ENCODE measurements around the gene RNF150.

DNA sequence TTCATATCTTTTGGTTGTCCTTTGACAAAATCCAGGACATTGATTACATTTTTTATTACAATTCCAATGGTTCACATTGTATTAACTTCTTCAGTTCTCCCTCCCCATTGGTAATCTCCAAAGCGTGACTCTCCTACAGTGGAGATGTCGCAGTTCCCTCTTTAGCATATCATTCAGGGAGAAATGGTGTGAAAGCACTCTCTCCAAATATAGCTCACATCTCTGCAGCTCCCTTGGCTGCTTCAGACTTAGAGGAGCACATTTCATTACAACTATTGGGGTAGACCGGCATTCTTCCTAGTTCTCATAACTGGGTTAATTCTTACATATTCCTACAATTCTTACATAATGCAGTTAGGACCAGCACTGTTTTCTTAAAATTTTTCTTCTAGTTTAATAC, 25.3 kb downstream of the RNF150 start:
- TF ChIP-seq, protein P1, sequence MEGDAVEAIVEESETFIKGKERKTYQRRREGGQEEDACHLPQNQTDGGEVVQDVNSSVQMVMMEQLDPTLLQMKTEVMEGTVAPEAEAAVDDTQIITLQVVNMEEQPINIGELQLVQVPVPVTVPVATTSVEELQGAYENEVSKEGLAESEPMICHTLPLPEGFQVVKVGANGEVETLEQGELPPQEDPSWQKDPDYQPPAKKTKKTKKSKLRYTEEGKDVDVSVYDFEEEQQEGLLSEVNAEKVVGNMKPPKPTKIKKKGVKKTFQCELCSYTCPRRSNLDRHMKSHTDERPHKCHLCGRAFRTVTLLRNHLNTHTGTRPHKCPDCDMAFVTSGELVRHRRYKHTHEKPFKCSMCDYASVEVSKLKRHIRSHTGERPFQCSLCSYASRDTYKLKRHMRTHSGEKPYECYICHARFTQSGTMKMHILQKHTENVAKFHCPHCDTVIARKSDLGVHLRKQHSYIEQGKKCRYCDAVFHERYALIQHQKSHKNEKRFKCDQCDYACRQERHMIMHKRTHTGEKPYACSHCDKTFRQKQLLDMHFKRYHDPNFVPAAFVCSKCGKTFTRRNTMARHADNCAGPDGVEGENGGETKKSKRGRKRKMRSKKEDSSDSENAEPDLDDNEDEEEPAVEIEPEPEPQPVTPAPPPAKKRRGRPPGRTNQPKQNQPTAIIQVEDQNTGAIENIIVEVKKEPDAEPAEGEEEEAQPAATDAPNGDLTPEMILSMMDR (IDR thresholded peaks at IDR 0.05; ENCODE audit: poor library complexity), result no peak
- TF ChIP-seq EZH2phosphoT487 (IDR thresholded peaks at IDR 0.05; ENCODE audit: low read depth, severe bottlenecking, unreplicated experiment) (no peak), EZH2 (IDR thresholded peaks at IDR 0.05; ENCODE audit: borderline replicate concordance) (no peak)
